HG03060 (cell line): ENCODE measurements around the gene RASD1.

Source experiments
- ATAC-seq: cut with Tn5 transposase; IDR thresholded peaks from one replicate; pipeline ENCODE4 v1.9.1; 2021; ENCODE audit warnings: low read depth, moderate number of reproducible peaks; ENCODE audit not compliant: unreplicated experiment

The RASD1 gene

DNA sequence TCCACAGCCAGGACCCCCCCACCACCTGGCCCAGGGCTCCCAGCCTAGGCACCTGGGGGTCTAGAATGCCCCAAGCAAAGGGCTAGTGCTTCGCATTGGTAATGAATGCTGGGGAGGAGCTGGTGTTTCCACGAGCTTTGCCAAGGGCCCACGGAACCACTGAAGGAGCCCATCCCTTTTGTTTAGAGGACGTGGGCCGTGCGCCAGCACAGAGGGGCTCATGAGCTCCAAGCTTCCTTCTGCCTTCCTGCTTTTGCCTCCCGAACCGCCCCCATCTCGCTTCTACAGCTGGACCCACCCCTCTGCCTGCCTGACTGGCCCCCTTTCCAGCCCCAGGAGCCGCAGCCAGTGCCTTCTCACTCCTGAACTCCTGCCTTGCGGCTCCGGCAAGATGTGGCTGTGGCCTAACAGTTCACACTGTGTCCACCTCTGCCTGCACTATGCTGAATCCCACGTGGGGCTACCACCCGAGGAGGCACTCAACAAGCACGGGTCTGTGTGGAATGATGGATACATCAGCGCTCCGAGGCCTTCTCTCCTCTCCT is 31.8 kb upstream of the RASD1 start:
- no peak for ATAC-seq

GRCh38 chr17:17527534-17527933 is 31.3 kb upstream of the RASD1 start:
- ATAC-seq, result no peak

GRCh38 chr17:17526369-17526768 is 30.2 kb upstream of the RASD1 start:
- no peak for ATAC-seq

DNA sequence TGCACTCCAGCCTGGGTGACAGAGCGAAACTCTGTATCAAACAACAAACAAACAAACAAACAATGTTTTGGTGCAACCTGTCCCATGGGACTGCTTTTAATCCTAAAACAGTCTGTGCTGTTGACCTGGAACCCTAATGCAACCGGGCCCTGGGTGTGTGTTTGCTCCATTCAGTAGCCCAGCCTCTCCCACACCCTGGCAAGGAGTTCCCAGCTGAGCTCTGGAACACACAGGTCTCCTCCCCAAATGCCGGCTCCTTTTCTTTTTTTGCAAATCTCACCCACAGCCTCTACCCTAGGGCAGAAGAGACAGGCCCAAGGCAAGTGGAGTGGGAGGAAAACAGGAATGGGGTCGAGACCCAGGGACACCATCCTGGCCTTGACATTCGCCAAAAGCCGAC is 29.8 kb upstream of the RASD1 start:
- no peak for ATAC-seq

DNA sequence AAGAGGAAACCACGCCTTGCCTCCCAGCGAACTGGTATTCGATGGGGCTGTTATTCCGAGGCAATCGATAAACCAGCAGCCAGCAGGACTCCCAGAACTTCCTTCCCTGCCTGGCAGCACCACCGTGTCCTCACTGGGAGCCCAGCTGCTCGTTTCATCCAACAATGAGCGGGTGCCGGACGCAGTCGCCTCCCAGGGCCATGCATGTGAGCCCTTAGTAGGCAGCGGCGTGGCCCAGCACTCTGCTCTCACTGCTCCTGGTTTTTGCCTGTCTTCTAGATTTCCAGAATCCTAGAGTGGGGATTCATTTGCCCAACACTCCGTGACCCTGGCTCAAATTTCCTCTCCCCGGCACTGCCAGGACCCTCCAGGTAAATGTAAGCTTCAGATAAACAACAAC is 29.1 kb upstream of the RASD1 start:
- ATAC-seq, result no peak

DNA sequence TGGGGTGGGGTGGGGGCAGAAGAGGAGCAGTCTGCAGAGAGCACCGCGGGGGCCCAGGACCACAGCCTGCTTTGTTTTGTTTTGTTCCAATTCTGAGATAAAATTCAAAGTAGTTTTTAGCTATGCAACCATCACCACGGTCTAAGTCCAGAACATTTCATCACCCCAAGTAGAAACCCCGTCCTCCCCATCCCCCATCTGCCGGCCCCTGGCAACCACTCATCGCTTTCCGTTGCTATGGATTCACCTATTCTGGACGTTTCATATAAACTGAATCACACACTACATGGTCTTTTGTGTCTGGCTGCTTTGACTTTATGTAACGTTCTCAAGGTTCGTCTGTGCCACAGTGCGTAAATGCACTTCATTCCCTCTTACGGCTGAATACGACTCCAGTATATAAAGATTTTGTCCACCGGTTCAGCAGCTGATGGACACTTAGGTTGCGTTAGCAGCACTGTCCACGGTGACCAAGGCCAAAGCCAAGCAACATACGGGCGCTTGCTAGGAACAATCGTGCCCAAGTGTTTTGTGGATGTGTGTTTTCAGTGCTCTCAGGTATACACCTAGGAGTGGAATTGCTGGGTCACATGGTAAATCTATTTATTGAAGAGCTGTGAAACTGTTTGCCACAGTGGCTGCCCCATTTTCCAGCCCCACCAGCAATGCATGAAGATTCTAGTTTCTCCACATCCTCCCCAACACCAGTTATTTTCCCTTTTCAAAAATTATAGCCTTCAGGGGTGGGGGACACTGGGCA is 27.7 kb upstream of the RASD1 start:
- no peak for ATAC-seq

DNA sequence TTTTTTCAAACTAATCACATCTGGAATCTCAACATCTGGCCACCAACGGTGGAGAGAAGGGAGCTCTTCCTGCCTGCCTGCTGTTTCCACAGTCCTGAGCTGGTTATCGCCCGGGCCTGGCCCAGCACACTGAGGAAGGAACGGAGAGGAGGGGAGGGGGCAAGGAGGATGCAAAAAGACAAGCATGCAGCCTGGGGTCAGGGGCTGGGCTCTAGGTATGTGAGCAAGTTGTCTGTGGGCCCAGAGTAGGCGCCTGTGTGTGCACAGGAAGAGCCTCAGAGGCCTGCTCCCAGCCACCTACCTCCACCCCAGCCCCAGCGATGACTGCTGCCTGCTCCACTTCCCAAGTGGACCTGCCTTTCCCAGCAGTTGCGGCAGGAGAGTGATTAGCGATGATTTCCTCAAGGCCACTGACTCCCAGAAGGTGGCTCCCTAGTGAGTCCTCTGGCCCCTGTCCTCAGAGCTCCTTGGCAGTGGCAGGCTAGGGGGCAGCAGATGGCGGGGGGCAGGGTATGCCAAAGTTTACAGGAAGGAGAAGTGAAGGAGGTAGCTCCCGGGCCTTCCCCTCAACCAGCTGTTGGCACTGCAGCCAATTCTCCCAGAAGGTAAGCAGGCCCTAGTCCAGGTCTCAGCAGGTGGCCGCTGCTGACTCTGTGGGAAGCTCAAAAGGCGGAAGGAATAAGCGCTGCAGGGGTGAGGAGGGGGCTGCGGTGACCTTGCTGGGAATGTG is 27.0 kb upstream of the RASD1 start:
- ATAC-seq, result no peak

DNA sequence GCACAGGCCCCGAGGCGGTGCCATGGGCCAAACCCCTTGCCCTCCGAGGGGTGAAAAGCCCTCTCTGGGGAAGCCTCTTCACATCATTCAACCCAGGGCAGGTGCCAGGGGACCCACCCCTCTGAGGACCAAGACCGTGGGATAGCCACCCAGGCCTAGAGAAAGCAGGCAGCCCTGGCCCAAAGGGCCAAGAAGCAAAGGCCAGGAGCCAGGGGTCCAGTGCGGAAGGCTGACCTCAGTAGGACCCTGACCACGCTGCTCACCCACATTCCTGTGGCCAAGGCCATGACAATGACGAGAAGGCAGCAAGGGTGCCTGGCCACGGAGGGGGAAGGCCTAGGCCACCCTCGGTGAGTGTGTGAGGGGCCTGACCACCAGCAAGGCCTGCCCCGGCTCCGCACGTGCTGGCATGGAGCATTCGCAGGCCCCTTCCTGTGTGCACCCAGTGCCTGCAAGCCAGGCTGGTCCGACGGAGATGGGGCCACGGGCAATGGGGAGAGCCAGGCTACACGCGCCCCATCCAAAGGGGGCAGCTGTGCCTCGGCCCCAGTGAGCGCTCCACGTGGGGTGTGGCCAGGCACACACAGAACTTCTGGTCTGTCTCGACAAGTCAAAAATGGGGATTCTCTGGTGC is 24.5 kb upstream of the RASD1 start:
- no peak for ATAC-seq

- ATAC-seq, result no peak
These were observed 23.7 kb upstream of the RASD1 start for GRCh38 chr17:17519886-17520285.

GRCh38 chr17:17518951-17519350 is 22.8 kb upstream of the RASD1 start:
- ATAC-seq, result no peak

DNA sequence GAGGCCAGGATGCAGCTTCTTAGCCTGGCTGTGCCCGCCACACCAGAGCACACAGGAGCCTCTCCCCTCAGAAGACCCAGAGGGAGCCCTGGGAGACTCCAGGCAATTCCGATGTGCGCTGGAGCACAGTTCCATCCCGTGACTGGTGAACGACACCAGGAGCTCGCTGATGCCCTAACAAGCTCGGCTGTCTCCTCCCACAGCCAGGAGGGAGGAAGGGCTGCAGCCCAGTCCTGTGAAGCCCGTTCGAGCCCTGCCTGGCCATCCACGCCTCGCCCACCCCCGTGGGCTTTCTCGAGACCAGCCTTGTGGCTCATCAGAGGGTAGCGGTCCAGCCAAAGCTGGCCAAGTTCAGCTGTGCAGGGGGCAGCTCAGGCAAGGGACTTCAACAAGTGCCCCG is 21.8 kb upstream of the RASD1 start:
- ATAC-seq, result no peak

- no peak for ATAC-seq
These were observed 20.9 kb upstream of the RASD1 start for GRCh38 chr17:17516941-17517720.

DNA sequence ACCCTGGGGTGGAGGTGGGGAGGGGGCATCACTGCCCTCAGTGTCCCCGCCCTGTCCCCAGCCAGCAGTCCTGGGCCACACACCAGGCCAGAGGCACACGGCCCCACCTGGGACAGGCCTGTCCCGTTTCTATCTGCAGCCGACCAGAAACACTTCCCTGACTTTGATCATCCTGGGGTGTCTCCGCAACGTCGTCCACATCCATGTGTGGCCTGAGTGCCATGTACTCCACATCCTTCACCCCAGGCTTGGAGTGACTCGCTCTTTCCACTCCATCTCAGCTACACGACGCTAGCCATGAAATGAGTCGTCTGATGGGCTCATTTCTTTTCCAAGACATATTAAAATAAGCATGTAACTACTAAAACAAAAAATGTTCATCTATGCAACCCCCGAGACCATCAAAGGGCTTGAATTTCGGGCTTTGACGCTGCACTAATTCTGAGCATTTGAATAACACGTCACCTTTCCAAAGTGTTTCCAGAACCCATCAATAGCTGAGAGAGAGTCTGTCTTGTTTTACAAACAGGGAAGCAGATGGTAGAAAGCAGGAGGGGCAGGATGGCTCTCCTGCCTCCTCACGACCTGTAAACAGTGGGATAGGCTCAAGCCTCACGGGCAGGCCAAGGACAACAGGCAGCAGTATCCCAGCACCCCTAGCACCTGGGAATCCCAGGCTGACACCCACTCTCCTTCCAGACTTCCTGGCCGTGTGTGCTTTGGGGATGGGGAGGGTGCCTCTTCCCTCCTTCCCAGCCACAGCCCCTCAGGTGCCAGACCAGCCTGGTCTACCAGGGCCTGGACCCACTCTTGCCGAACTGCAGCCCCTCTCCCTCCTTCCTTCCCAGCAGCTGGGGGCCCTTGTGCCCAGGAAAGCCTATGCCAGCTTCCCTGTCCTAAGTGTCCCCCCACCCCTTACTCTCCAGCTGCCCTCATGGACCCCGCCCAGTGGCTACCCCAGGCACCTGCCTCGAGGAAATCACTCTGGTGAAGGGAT is 20.0 kb upstream of the RASD1 start:
- ATAC-seq, result no peak

- ATAC-seq, result no peak
These were observed 19.1 kb upstream of the RASD1 start for GRCh38 chr17:17514993-17515933.

DNA sequence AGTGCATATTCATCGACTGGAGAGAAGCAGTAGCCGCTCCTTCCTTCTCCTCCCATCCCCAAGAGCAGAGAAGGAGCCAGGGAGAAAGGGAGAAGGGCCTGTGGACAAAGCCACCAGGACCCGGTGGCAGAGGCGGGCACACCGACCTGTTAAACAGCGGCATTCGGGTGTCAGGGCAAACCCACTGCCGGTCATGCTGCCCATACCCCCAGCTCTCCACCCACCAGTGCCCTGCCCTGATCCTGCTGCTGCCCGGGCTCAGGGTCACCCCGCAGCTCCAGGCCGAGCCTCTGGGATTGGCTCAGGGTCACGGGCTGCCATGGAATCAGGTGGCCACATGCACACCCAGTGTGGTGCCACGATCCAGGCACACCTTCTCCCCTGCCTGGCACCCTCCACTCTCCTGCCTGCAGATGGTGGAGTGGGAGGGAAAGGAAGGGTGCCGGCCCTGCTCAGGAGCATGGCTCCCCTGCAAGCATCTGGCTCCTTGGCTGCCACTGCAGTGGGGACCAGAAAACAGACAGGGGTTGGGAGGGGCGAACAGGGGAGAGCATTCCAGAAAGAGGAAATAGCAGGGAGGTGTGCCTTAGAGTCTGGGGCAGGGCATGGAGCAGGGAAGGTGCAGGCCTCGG is 18.3 kb upstream of the RASD1 start:
- ATAC-seq, result no peak

GRCh38 chr17:17513626-17514025 is 17.4 kb upstream of the RASD1 start:
- ATAC-seq, result no peak

- no peak for ATAC-seq
These were observed 16.7 kb upstream of the RASD1 start for GRCh38 chr17:17512866-17513265.
